OCI-LY7 (cell line): ENCODE results near the gene TTC13. TPM values are rescaled to one million over a fixed set of nuclear protein-coding genes. Genes with fewer than 3 reads are reported as not detected.

Experiments used
- BruUV-seq: library from RNA; stranded (reverse); fragments of 400-500 nt; replicated peaks from 2 replicates; lab custom pipeline; 2021; lab: Mats Ljungman, UMichigan
- CTCF ChIA-PET: fragments of 300-600 bp; sonication (Branson Sonifier 250); formaldehyde crosslinking; loops from one replicate; lab custom pipeline; 2022; ENCODE audit warnings: antibody characterized with exemption; ENCODE audit not compliant: unreplicated experiment; lab: Charles Lee
- POLR2A ChIA-PET: fragments of 300-600 bp; sonication (Branson Sonifier 250); formaldehyde crosslinking; loops from one replicate; lab custom pipeline; 2022; ENCODE audit warnings: antibody characterized with exemption; lab: Charles Lee
- DNase-seq: peaks from one replicate; pipeline ENCODE4 v3.0.0-alpha.2; 2015; ENCODE audit warnings: low spot score
- H2AFZ ChIP-seq: fragments of 200-600 bp; sonication (generic), shearing (Covaris generic); 2 replicates; pipeline ENCODE4 v1.6.1; 2014; ENCODE audit warnings: mild to moderate bottlenecking, antibody characterized with exemption, low read length, moderate library complexity
- H3K27ac ChIP-seq: fragments of 200-600 bp; sonication (generic); 2 replicates; pipeline ENCODE4 v1.5.1; 2014; ENCODE audit warnings: mixed run types, low read depth, mild to moderate bottlenecking, moderate library complexity, low read length, inconsistent platforms; ENCODE audit not compliant: poor library complexity, severe bottlenecking
- H3K36me3 ChIP-seq: fragments of 200-600 bp; sonication (generic); 2 replicates; pipeline ENCODE4 v1.6.1; 2014; ENCODE audit warnings: mild to moderate bottlenecking, antibody characterized with exemption, low read length, moderate library complexity, mixed read lengths; ENCODE audit not compliant: insufficient read depth
- H3K4me1 ChIP-seq: fragments of 200-600 bp; sonication (generic); 2 replicates; pipeline ENCODE4 v1.5.1; 2014; ENCODE audit warnings: mild to moderate bottlenecking, low read length; ENCODE audit not compliant: insufficient read depth, poor library complexity, severe bottlenecking
- H3K4me2 ChIP-seq: fragments of 200-600 bp; sonication (generic); 2 replicates; pipeline ENCODE4 v1.6.1; 2014; ENCODE audit warnings: mild to moderate bottlenecking, low read length
- H3K4me3 ChIP-seq: fragments of 200-600 bp; sonication (generic); 2 replicates; pipeline ENCODE4 v1.5.1; 2014; ENCODE audit warnings: mild to moderate bottlenecking, low read depth, low read length; ENCODE audit not compliant: poor library complexity, severe bottlenecking
- H3K79me2 ChIP-seq: fragments of 200-600 bp; sonication (generic); 2 replicates; pipeline ENCODE4 v1.6.1; 2016; ENCODE audit warnings: low read depth, mild to moderate bottlenecking, low read length, moderate library complexity, mixed read lengths; ENCODE audit not compliant: insufficient read depth
- H3K9me2 ChIP-seq: fragments of 200-600 bp; sonication (generic); 2 replicates; pipeline ENCODE4 v1.6.1; 2016; ENCODE audit warnings: mild to moderate bottlenecking, low read length, mixed read lengths; ENCODE audit not compliant: insufficient read depth
- H3K9me3 ChIP-seq: fragments of 200-600 bp; sonication (generic); 2 replicates; pipeline ENCODE4 v1.6.1; 2014; ENCODE audit warnings: mild to moderate bottlenecking, mixed run types, low read length, mixed read lengths
- H4K20me1 ChIP-seq: fragments of 200-600 bp; sonication (generic); 2 replicates; pipeline ENCODE4 v1.6.1; 2014; ENCODE audit warnings: mild to moderate bottlenecking, antibody characterized with exemption, low read length, moderate library complexity, mixed read lengths; ENCODE audit not compliant: insufficient read depth
- CTCF ChIP-seq: fragments of 200-600 bp; sonication (generic); conservative IDR thresholded peaks from 2 replicates; pipeline ENCODE4 v1.5.1; 2014; ENCODE audit warnings: mild to moderate bottlenecking, antibody characterized with exemption, low read length, moderate library complexity, mixed read lengths
- EZH2phosphoT487 ChIP-seq: fragments of 200-600 bp; sonication (generic); IDR thresholded peaks from 2 replicates; pipeline ENCODE4 v1.6.1; 2018; ENCODE audit warnings: low read depth, borderline replicate concordance, mild to moderate bottlenecking, mixed run types, antibody characterized with exemption, low read length, moderate library complexity, mixed read lengths
- intact Hi-C: fragments of 100-400 bp; cut with micrococcal nuclease; formaldehyde crosslinking; loops from one replicate; pipeline ENCODE4 v1.10.0; 2022; ENCODE audit not compliant: unreplicated experiment
- total RNA-seq, 2 experiments: library from RNA; depleted of rRNA in 1 of 2; stranded (reverse); fragments of >200 nt in 1 of 2; shearing (Covaris generic) in 1 of 2; gene quantifications; 2 replicates each; pipeline ENCODE4 v1.2.3, GENCODE V29; 2014 to 2022

TTC13 gene
- total RNA-seq, 2 experiments from 2014 or later: 15.4 to 27.2 TPM

- no peaks in the 10 kb centered on the region for H3K4me1 ChIP-seq
- ChIA-PET POLR2A (interaction anchor here (1.2 kb wide), 1 partner anchor 50 kb away, joined by 3 read pairs; no protein-coding TSS in a partner anchor), CTCF (no interaction called here)
- peak; percentile 12 for DNase-seq
- no peaks in the 10 kb centered on the region for H3K9me2 ChIP-seq
- H3K79me2 ChIP-seq: no peaks in the 10 kb centered on the region
- no peak overlapping the region for H3K4me2 ChIP-seq
- peaks cover 45% of the 10 kb centered on the region for H3K36me3 ChIP-seq
- H3K9me3 ChIP-seq: no peaks in the 10 kb centered on the region
- no TSS peak for BruUV-seq
- no peak overlapping the region for H3K27ac ChIP-seq
- H2AFZ ChIP-seq: no peak overlapping the region
- H4K20me1 ChIP-seq: no peaks in the 10 kb centered on the region
- no peak for TF ChIP-seq EZH2phosphoT487
- TF ChIP-seq CTCF: peak; percentile 25; the same call in 1 of the 2 replicates
- H3K4me3 ChIP-seq: no peak overlapping the region
- intact Hi-C loops: loop anchor here (1.0 kb wide), 1 partner anchor 57 kb away; the partner anchor contains the start of gene ARV1
Measured at GRCh38 chr1:230922620-230923019, 56.0 kb downstream of the TTC13 start.

- H3K79me2 ChIP-seq: no peaks in the 10 kb centered on the region
- H4K20me1 ChIP-seq: no peaks in the 10 kb centered on the region
- ChIA-PET POLR2A (interaction anchor here (0.7 kb wide), 1 partner anchor 10 kb away, joined by 7 read pairs; no protein-coding TSS in a partner anchor), CTCF (no interaction called here)
- no TSS peak for BruUV-seq
- H3K27ac ChIP-seq: no peak overlapping the region
- no peaks in the 10 kb centered on the region for H3K4me1 ChIP-seq
- H3K9me2 ChIP-seq: no peaks in the 10 kb centered on the region
- no peak overlapping the region for H3K4me3 ChIP-seq
- no peak overlapping the region for H3K4me2 ChIP-seq
- intact Hi-C loops: loop anchor here (5.0 kb wide), 2 partner anchors 287 to 683 kb away; no protein-coding TSS in a partner anchor
- no peak overlapping the region for H2AFZ ChIP-seq
- TF ChIP-seq CTCF (no peak), EZH2phosphoT487 (no peak)
- no peak for DNase-seq
- H3K9me3 ChIP-seq: no peaks in the 10 kb centered on the region
- H3K36me3 ChIP-seq: peaks cover 27% of the 10 kb centered on the region
Measured at GRCh38 chr1:230919207-230919606, 59.5 kb downstream of the TTC13 start.
